Central memory CD4-positive, alpha-beta T cell (primary cell): ENCODE data around the gene VSIG8.

Experiments used
- DNase-seq: peaks from one replicate; pipeline ENCODE4 v3.0.0; 2022

Gene VSIG8

GRCh38 chr1:159854693-159855192 lies 7.7 kb downstream of the VSIG8 start:
- peak; percentile 68 for DNase-seq

GRCh38 chr1:159854116-159854692 lies 8.3 kb downstream of the VSIG8 start:
- DNase-seq: no peak

- peak; percentile 3 for DNase-seq
Measured at GRCh38 chr1:159853417-159854115, 8.9 kb downstream of the VSIG8 start.

- no peak for DNase-seq
Measured at GRCh38 chr1:159851407-159851806, 11.1 kb downstream of the VSIG8 start.

- DNase-seq: no peak
Measured at GRCh38 chr1:159849626-159850366, 12.7 kb downstream of the VSIG8 start.

GRCh38 chr1:159848326-159848725 lies 14.1 kb downstream of the VSIG8 start:
- no peak for DNase-seq

- no peak for DNase-seq
Measured at GRCh38 chr1:159847231-159847630, 15.2 kb downstream of the VSIG8 start.

GRCh38 chr1:159845751-159846629 lies 16.5 kb downstream of the VSIG8 start:
- no peak for DNase-seq

- no peak for DNase-seq
Measured at GRCh38 chr1:159843459-159843858, 19.0 kb downstream of the VSIG8 start.

GRCh38 chr1:159841749-159842148 lies 20.7 kb downstream of the VSIG8 start:
- no peak for DNase-seq

- no peak for DNase-seq
Measured at GRCh38 chr1:159839116-159839849, 23.2 kb downstream of the VSIG8 start.

- no peak for DNase-seq
Measured at GRCh38 chr1:159838715-159839114, 23.7 kb downstream of the VSIG8 start.

- DNase-seq: no peak
Measured at GRCh38 chr1:159835862-159836525, 26.5 kb downstream of the VSIG8 start.

GRCh38 chr1:159835356-159835755 lies 27.1 kb downstream of the VSIG8 start:
- DNase-seq: no peak

GRCh38 chr1:159832309-159832708 lies 30.1 kb downstream of the VSIG8 start:
- DNase-seq: no peak

GRCh38 chr1:159831412-159832141 lies 30.9 kb downstream of the VSIG8 start:
- DNase-seq: no peak

- DNase-seq: no peak
Measured at GRCh38 chr1:159830722-159831121, 31.7 kb downstream of the VSIG8 start.

GRCh38 chr1:159829822-159830465 lies 32.5 kb downstream of the VSIG8 start:
- no peak for DNase-seq

GRCh38 chr1:159829273-159829634 lies 33.2 kb downstream of the VSIG8 start:
- no peak for DNase-seq

- DNase-seq: no peak
Measured at GRCh38 chr1:159828581-159829272, 33.7 kb downstream of the VSIG8 start.
